HG03108 (cell line): Measurements from ENCODE around the gene DENND1A.

Source experiments
- ATAC-seq: cut with Tn5 transposase; IDR thresholded peaks from one replicate; pipeline ENCODE4 v1.9.1; 2021; ENCODE audit warnings: moderate library complexity; ENCODE audit not compliant: unreplicated experiment

Gene DENND1A

GRCh38 chr9:123660691-123661466 is 269.0 kb downstream of the DENND1A start:
- ATAC-seq: no peak

GRCh38 chr9:123659358-123659757 is 270.6 kb downstream of the DENND1A start:
- ATAC-seq: no peak

- ATAC-seq: no peak
These were observed 271.1 kb downstream of the DENND1A start for GRCh38 chr9:123658792-123659191.

GRCh38 chr9:123657941-123658340 is 272.0 kb downstream of the DENND1A start:
- no peak for ATAC-seq

- no peak for ATAC-seq
These were observed 272.8 kb downstream of the DENND1A start for GRCh38 chr9:123657099-123657498.

- no peak for ATAC-seq
These were observed 273.4 kb downstream of the DENND1A start for GRCh38 chr9:123656565-123656964.

- no peak for ATAC-seq
These were observed 274.1 kb downstream of the DENND1A start for GRCh38 chr9:123655681-123656423.

- ATAC-seq: no peak
These were observed 274.8 kb downstream of the DENND1A start for GRCh38 chr9:123654994-123655637.

GRCh38 chr9:123654218-123654993 is 275.5 kb downstream of the DENND1A start:
- no peak for ATAC-seq

GRCh38 chr9:123652416-123652815 is 277.5 kb downstream of the DENND1A start:
- ATAC-seq: no peak

- no peak for ATAC-seq
These were observed 278.1 kb downstream of the DENND1A start for GRCh38 chr9:123651871-123652270.

GRCh38 chr9:123651273-123651672 is 278.7 kb downstream of the DENND1A start:
- no peak for ATAC-seq

- no peak for ATAC-seq
These were observed 280.0 kb downstream of the DENND1A start for GRCh38 chr9:123649909-123650308.

GRCh38 chr9:123647145-123647544 is 282.8 kb downstream of the DENND1A start:
- no peak for ATAC-seq

GRCh38 chr9:123645762-123646161 is 284.2 kb downstream of the DENND1A start:
- no peak for ATAC-seq

- no peak for ATAC-seq
These were observed 284.8 kb downstream of the DENND1A start for GRCh38 chr9:123645126-123645525.

GRCh38 chr9:123643518-123643917 is 286.4 kb downstream of the DENND1A start:
- ATAC-seq: no peak

- no peak for ATAC-seq
These were observed 287.3 kb downstream of the DENND1A start for GRCh38 chr9:123642291-123643278.

GRCh38 chr9:123640792-123641222 is 289.1 kb downstream of the DENND1A start:
- no peak for ATAC-seq

GRCh38 chr9:123639743-123640142 is 290.2 kb downstream of the DENND1A start:
- no peak for ATAC-seq
